ENCODE results near the gene CHCHD3. TPM values are rescaled to one million over a fixed set of nuclear protein-coding genes. Genes with fewer than 3 reads are reported as not detected.

The CHCHD3 gene
- total and polyA plus RNA-seq, 2 of the 4 experiments (the other 2 are of a cell fraction), result 56.9 to 141 TPM

DNA sequence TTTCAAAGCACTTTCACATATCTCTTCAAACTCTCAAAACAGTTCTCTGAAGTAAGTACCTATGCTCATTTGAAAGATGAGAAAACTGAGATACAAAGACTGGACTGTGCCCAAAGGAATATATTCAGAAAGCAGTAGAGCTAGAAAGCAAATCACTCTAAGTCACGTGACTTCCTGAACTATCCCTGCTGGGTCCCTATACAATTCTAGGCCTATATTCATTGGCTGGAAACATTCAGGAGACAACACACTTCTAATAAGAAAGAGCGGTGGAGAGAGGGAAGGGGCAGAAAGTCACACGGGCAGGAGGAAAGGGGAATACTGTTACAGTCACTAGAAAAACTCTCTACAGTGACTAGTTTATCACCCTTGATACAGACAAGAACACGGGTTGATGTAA lies 140.0 kb downstream of the CHCHD3 start:
- CTCF ChIA-PET, result no interaction called here
- Histone ChIP-seq H2AK9ac (replicated peaks; ENCODE audit: low read depth, low read length, poor library complexity) (no peak overlapping the region), H3K23ac (ENCODE audit: low read depth, low read length) (no peak overlapping the region), H2BK120ac (ENCODE audit: low read depth, low read length) (no peak overlapping the region), H3K56ac (ENCODE audit: extremely low read depth, insufficient read depth, low read length) (no peak overlapping the region), H2AFZ (replicated peaks; ENCODE audit: low read length, poor library complexity) (no peak overlapping the region), H2BK5ac (ENCODE audit: low read depth, low read length, poor library complexity, severe bottlenecking) (no peak overlapping the region), H3K4ac (ENCODE audit: low read depth, low read length) (no peak overlapping the region), H3K9ac (ENCODE audit: low read depth, low read length) (no peak overlapping the region), H2BK20ac (ENCODE audit: low read depth, low read length) (no peak overlapping the region), H4K5ac (ENCODE audit: low read depth, low read length) (no peak overlapping the region), H3K36me3 (ENCODE audit: control insufficient read depth, insufficient read depth, low read length) (no peaks in the 10 kb centered on the region), H3K27ac (ENCODE audit: insufficient read depth, low read length) (no peak overlapping the region), H3K4me1 (ENCODE audit: control insufficient read depth, insufficient read depth, low read length) (no peaks in the 10 kb centered on the region), H3K27me3 (ENCODE audit: control insufficient read depth, insufficient read depth, low read length) (no peaks in the 10 kb centered on the region), H3K79me1 (ENCODE audit: low read depth in 1 of 2, low read length in 2 of 2) (peaks cover 3 to 6% of the 10 kb centered on the region in 2 experiments; a peak in 2 of 4 replicates), H2BK15ac (ENCODE audit: low read depth, low read length) (no peak overlapping the region), H3K4me2 (ENCODE audit: low read depth, low read length) (no peak overlapping the region), H3K18ac (ENCODE audit: low read depth, low read length) (no peak overlapping the region), H4K91ac (ENCODE audit: insufficient read depth, low read depth, low read length) (no peak overlapping the region), H3K14ac (replicated peaks; ENCODE audit: low read depth, low read length) (no peak overlapping the region), H2AK5ac (ENCODE audit: low read depth, low read length) (no peak overlapping the region), H4K8ac (ENCODE audit: low read depth in 2 of 2, low read length in 2 of 2) (no peak overlapping the region), H3K4me3 (ENCODE audit: insufficient read depth, low read depth, low read length) (no peak overlapping the region), H4K20me1 (ENCODE audit: insufficient read depth, low read length) (no peaks in the 10 kb centered on the region), H3K9me1 (ENCODE audit: insufficient read depth, low read length) (no peaks in the 10 kb centered on the region), H3K9me3 (ENCODE audit: control insufficient read depth, insufficient read depth, low read length) (no peaks in the 10 kb centered on the region)
- BruUV-seq (replicated peaks), result no TSS peak
- intact Hi-C loops (cut with micrococcal nuclease) (no loop called here), dilution Hi-C loops (cut with HindIII; ENCODE audit: low sequenced_read_pairs, unreplicated experiment) (no loop called here), in situ Hi-C loops (cut with MboI; ENCODE audit: low sequenced_read_pairs) (no loop called here)
- POLR2A ChIA-PET (ENCODE audit: unreplicated experiment), result no interaction called here
- ATAC-seq (ENCODE audit: low read depth), result no peak
- no peak for DNase-seq
- TF ChIP-seq CHD1 (IDR thresholded peaks at IDR 0.05; ENCODE audit: low read depth, low read length) (no peak), RCOR1 (IDR thresholded peaks at IDR 0.05; ENCODE audit: insufficient replicate concordance, low read length) (no peak), RAD21 (IDR thresholded peaks at IDR 0.05; ENCODE audit: low read length) (no peak), BHLHE40 (IDR thresholded peaks at IDR 0.05; ENCODE audit: low read depth, low read length) (no peak), NFE2L2 (IDR thresholded peaks at IDR 0.05; ENCODE audit: low read depth, low read length) (no peak), RFX5 (IDR thresholded peaks at IDR 0.05; ENCODE audit: low read depth, low read length) (no peak), POLR2A (IDR thresholded peaks at IDR 0.05; ENCODE audit: low read depth, low read length) (no peak), CEBPB (IDR thresholded peaks at IDR 0.05; ENCODE audit: low read depth, low read length) (no peak), SMC3 (IDR thresholded peaks at IDR 0.05; ENCODE audit: low read depth, low read length) (no peak), FOS (IDR thresholded peaks at IDR 0.05; ENCODE audit: low read depth, low read length) (no peak), MAZ (IDR thresholded peaks at IDR 0.05; ENCODE audit: borderline replicate concordance, low read depth, low read length) (no peak), MAFK (IDR thresholded peaks at IDR 0.05; ENCODE audit: low read depth, low read length) (no peak)
- TF ChIP-seq, protein P1, sequence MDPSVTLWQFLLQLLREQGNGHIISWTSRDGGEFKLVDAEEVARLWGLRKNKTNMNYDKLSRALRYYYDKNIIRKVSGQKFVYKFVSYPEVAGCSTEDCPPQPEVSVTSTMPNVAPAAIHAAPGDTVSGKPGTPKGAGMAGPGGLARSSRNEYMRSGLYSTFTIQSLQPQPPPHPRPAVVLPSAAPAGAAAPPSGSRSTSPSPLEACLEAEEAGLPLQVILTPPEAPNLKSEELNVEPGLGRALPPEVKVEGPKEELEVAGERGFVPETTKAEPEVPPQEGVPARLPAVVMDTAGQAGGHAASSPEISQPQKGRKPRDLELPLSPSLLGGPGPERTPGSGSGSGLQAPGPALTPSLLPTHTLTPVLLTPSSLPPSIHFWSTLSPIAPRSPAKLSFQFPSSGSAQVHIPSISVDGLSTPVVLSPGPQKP (IDR thresholded peaks at IDR 0.05; ENCODE audit: borderline replicate concordance, low read depth, low read length), result no peak
- TF ChIP-seq, protein P2, sequence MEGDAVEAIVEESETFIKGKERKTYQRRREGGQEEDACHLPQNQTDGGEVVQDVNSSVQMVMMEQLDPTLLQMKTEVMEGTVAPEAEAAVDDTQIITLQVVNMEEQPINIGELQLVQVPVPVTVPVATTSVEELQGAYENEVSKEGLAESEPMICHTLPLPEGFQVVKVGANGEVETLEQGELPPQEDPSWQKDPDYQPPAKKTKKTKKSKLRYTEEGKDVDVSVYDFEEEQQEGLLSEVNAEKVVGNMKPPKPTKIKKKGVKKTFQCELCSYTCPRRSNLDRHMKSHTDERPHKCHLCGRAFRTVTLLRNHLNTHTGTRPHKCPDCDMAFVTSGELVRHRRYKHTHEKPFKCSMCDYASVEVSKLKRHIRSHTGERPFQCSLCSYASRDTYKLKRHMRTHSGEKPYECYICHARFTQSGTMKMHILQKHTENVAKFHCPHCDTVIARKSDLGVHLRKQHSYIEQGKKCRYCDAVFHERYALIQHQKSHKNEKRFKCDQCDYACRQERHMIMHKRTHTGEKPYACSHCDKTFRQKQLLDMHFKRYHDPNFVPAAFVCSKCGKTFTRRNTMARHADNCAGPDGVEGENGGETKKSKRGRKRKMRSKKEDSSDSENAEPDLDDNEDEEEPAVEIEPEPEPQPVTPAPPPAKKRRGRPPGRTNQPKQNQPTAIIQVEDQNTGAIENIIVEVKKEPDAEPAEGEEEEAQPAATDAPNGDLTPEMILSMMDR (conservative IDR thresholded peaks at IDR 0.05; ENCODE audit: low read depth, low read length), result no peak
- TF ChIP-seq, protein P3, sequence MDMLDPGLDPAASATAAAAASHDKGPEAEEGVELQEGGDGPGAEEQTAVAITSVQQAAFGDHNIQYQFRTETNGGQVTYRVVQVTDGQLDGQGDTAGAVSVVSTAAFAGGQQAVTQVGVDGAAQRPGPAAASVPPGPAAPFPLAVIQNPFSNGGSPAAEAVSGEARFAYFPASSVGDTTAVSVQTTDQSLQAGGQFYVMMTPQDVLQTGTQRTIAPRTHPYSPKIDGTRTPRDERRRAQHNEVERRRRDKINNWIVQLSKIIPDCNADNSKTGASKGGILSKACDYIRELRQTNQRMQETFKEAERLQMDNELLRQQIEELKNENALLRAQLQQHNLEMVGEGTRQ (IDR thresholded peaks at IDR 0.05; ENCODE audit: low read depth, low read length), result no peak
- WGBS, 2 experiments (ENCODE audit: extremely low coverage in 2 of 2, insufficient read length in 1 of 2), result no CpG with 5 or more reads among the region's 4 CpGs
